ENCODE data around the gene ASPDH. TPM values are rescaled to one million over a fixed set of nuclear protein-coding genes. Genes with fewer than 3 reads are reported as not detected.

ASPDH gene
- total RNA-seq, 1 experiment from 2014 or later, result not detected

DNA sequence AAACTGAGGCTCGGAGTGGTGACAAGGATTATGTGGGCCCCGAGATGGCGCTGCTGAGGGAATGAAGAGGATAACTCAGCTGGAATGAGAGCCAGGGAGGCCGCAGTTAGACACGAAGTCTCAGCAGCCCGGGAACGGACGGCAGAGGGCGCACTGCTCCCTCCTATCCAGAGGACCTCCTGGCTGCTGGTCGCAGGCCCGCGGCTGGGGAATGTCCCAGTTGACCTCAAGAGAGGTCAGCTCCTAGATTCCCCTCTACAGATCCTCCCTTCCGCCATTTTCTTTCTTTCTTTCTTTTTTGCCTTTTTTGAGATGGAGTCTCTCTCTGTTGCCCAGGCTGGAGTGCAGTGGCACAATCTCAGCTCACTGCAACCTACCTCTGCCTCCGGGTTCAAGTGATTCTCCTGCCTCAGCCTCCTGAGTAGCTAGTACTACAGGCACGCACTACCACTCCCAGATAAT lies 24.1 kb upstream of the ASPDH start:
- peaks cover 4% of the 10 kb centered on the region; the same call in 1 of the 2 replicates for H3K9me3 ChIP-seq
- no peak overlapping the region for H3K27ac Mint-ChIP-seq (ENCODE audit: unreplicated experiment)
- BruUV-seq (replicated peaks), result no TSS peak
- TF ChIP-seq CTCF (IDR thresholded peaks at IDR 0.05; ENCODE audit: insufficient read depth in 1 of 2, low read depth in 1 of 2, low read length in 1 of 2, severe bottlenecking in 1 of 2, unreplicated experiment in 1 of 2), result peak; percentile 84 to 87
- DNase-seq, result peak; percentile 88 to 89
- CTCF ChIA-PET, result interaction anchor here (0.6 to 4.1 kb wide), 8 partner anchors 16 to 169 kb away, joined by 3 to 25 read pairs (median 4); partner anchors contain the start of gene JOSD2
- H3K9me3 Mint-ChIP-seq (ENCODE audit: unreplicated experiment), result peaks cover 12% of the 10 kb centered on the region
- H3K4me3 Mint-ChIP-seq (ENCODE audit: unreplicated experiment), result no peak overlapping the region
- POLR2A ChIA-PET, result no interaction called here
- H3K36me3 ChIP-seq (ENCODE audit: control insufficient read depth, insufficient read depth, low read length), result no peaks in the 10 kb centered on the region
- intact Hi-C loops (cut with micrococcal nuclease; ENCODE audit: unreplicated experiment), result loop anchor here (1.0 to 10.0 kb wide), 3 partner anchors 19 to 246 kb away; no protein-coding TSS in a partner anchor
- H3K36me3 Mint-ChIP-seq (ENCODE audit: insufficient read depth, unreplicated experiment), result no peaks in the 10 kb centered on the region
- no peak overlapping the region for H3K4me3 ChIP-seq (ENCODE audit: low read depth, low read length)
- no peaks in the 10 kb centered on the region for H3K27me3 Mint-ChIP-seq (ENCODE audit: insufficient read depth, unreplicated experiment)
- H3K4me1 Mint-ChIP-seq (ENCODE audit: low read depth, unreplicated experiment), result no peaks in the 10 kb centered on the region
- no peaks in the 10 kb centered on the region for H3K27me3 ChIP-seq (replicated peaks; ENCODE audit: control insufficient read depth, insufficient read depth, low read length)
- H3K4me1 ChIP-seq, result no peaks in the 10 kb centered on the region

DNA sequence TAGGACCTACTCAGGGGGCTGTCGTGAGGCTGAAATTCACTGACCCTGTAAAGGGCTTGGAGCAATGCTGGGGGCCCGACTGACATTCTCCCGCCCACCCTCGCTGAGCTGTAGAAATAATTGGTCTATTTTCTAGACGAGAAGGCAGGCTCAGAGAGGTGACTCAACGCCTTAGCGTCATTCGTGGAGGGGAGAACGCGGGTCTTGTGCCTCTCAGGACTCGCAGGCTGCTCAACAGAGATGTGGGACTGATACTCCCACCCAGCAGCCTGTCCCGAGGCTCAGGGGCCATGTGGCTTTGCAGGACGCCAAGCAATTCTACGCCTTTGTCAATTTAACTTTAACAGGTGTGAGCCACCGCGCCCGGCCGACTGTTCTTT lies 23.6 kb upstream of the ASPDH start:
- peaks cover 3% of the 10 kb centered on the region for H3K27me3 Mint-ChIP-seq (ENCODE audit: insufficient read depth, unreplicated experiment)
- peaks cover 17% of the 10 kb centered on the region for H3K9me3 Mint-ChIP-seq (ENCODE audit: unreplicated experiment)

GRCh38 chr19:50536662-50537305 lies 23.1 kb upstream of the ASPDH start:
- H3K9me3 Mint-ChIP-seq (ENCODE audit: unreplicated experiment), result peaks cover 21% of the 10 kb centered on the region
- Histone ChIP-seq H3K4me1 (no peaks in the 10 kb centered on the region), H3K4me3 (ENCODE audit: low read depth, low read length) (no peak overlapping the region), H3K9me3 (peaks cover 12% of the 10 kb centered on the region), H3K36me3 (ENCODE audit: control insufficient read depth, insufficient read depth, low read length) (no peaks in the 10 kb centered on the region), H3K27me3 (replicated peaks; ENCODE audit: control insufficient read depth, insufficient read depth, low read length) (no peaks in the 10 kb centered on the region)
- intact Hi-C loops (cut with micrococcal nuclease; ENCODE audit: unreplicated experiment), result loop anchor here (1.0 to 10.0 kb wide), 3 partner anchors 20 to 247 kb away; no protein-coding TSS in a partner anchor
- DNase-seq, result no peak
- ChIA-PET POLR2A (no interaction called here), CTCF (interaction anchor here (1.1 to 4.1 kb wide), 7 partner anchors 8 to 385 kb away, joined by 3 to 25 read pairs (median 4); partner anchors contain the start of gene JOSD2)
- H3K27me3 Mint-ChIP-seq (ENCODE audit: insufficient read depth, unreplicated experiment), result peaks cover 5% of the 10 kb centered on the region
- no peak overlapping the region for H3K4me3 Mint-ChIP-seq (ENCODE audit: unreplicated experiment)
- no TSS peak for BruUV-seq (replicated peaks)
- no peaks in the 10 kb centered on the region for H3K4me1 Mint-ChIP-seq (ENCODE audit: low read depth, unreplicated experiment)
- H3K36me3 Mint-ChIP-seq (ENCODE audit: insufficient read depth, unreplicated experiment), result no peaks in the 10 kb centered on the region
- no peak for TF ChIP-seq CTCF (IDR thresholded peaks at IDR 0.05; ENCODE audit: insufficient read depth in 1 of 2, low read depth in 1 of 2, low read length in 1 of 2, severe bottlenecking in 1 of 2, unreplicated experiment in 1 of 2)
- H3K27ac Mint-ChIP-seq (ENCODE audit: unreplicated experiment), result no peak overlapping the region

More for the DNA sequence above, 23.6 kb upstream of the ASPDH start:
- ChIA-PET POLR2A (no interaction called here), CTCF (interaction anchor here (1.0 to 4.1 kb wide), 8 partner anchors 9 to 385 kb away, joined by 3 to 25 read pairs (median 4); partner anchors contain the start of gene JOSD2)
- Histone ChIP-seq H3K9me3 (peaks cover 9% of the 10 kb centered on the region), H3K27me3 (replicated peaks; ENCODE audit: control insufficient read depth, insufficient read depth, low read length) (no peaks in the 10 kb centered on the region), H3K36me3 (ENCODE audit: control insufficient read depth, insufficient read depth, low read length) (no peaks in the 10 kb centered on the region), H3K4me3 (ENCODE audit: low read depth, low read length) (no peak overlapping the region), H3K4me1 (no peaks in the 10 kb centered on the region)
- Mint-ChIP-seq H3K36me3 (ENCODE audit: insufficient read depth, unreplicated experiment) (no peaks in the 10 kb centered on the region), H3K4me3 (ENCODE audit: unreplicated experiment) (no peak overlapping the region), H3K4me1 (ENCODE audit: low read depth, unreplicated experiment) (no peaks in the 10 kb centered on the region), H3K27ac (ENCODE audit: unreplicated experiment) (no peak overlapping the region)
- DNase-seq, result no peak
- intact Hi-C loops (cut with micrococcal nuclease; ENCODE audit: unreplicated experiment), result loop anchor here (1.0 to 10.0 kb wide), 3 partner anchors 19 to 246 kb away; no protein-coding TSS in a partner anchor
- BruUV-seq (replicated peaks), result no TSS peak
- no peak for TF ChIP-seq CTCF (IDR thresholded peaks at IDR 0.05; ENCODE audit: insufficient read depth in 1 of 2, low read depth in 1 of 2, low read length in 1 of 2, severe bottlenecking in 1 of 2, unreplicated experiment in 1 of 2)
